Thyroid gland (tissue), 4 donors: ENCODE results near the gene TXNL4B.

Source experiments
- POLR2A ChIP-seq, 2 donors: fragments of 450-650 bp; IDR thresholded peaks; one replicate each; pipeline ENCODE4 v1.6.1; 2017; ENCODE audit warnings: antibody characterized with exemption in 2 of 2, mild to moderate bottlenecking in 2 of 2, moderate library complexity in 1 of 2
- TF ChIP-seq, protein P1 (sequence below), 6 experiments: fragments of 200-600 bp in 3 of 6; fragments of 450-650 bp in 3 of 6; sonication (generic) in 3 of 6; IDR thresholded peaks; one replicate each; pipeline ENCODE4 v1.5.1; 2016 to 2019; ENCODE audit warnings: antibody characterized with exemption in 6 of 6, mild to moderate bottlenecking in 2 of 6, inconsistent platforms in 1 of 6, moderate library complexity in 1 of 6

DNA sequence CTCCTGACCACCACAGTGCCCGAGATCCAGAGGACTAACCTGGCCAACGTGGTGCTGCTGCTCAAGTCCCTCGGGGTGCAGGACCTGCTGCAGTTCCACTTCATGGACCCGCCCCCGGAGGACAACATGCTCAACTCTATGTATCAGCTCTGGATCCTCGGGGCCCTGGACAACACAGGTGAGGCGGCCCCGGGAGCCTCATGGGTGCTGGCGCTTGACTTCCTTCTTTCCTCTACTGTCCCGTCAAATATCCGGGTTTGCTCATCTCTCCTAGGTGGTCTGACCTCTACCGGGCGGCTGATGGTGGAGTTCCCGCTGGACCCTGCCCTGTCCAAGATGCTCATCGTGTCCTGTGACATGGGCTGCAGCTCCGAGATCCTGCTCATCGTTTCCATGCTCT is 14.0 kb upstream of the TXNL4B start:
- TF ChIP-seq POLR2A (IDR thresholded peaks at IDR 0.05): no peak
- TF ChIP-seq, protein P1, sequence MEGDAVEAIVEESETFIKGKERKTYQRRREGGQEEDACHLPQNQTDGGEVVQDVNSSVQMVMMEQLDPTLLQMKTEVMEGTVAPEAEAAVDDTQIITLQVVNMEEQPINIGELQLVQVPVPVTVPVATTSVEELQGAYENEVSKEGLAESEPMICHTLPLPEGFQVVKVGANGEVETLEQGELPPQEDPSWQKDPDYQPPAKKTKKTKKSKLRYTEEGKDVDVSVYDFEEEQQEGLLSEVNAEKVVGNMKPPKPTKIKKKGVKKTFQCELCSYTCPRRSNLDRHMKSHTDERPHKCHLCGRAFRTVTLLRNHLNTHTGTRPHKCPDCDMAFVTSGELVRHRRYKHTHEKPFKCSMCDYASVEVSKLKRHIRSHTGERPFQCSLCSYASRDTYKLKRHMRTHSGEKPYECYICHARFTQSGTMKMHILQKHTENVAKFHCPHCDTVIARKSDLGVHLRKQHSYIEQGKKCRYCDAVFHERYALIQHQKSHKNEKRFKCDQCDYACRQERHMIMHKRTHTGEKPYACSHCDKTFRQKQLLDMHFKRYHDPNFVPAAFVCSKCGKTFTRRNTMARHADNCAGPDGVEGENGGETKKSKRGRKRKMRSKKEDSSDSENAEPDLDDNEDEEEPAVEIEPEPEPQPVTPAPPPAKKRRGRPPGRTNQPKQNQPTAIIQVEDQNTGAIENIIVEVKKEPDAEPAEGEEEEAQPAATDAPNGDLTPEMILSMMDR (IDR thresholded peaks at IDR 0.05): no peak
